HT1080 (cell line): Measurements from ENCODE around the gene PCDHGA1. TPM values are rescaled to one million over a fixed set of nuclear protein-coding genes. Genes with fewer than 3 reads are reported as not detected.
A peak's percentile ranks its signal among the peaks of the same experiment; 100 is the strongest.
"Not testable (repeated sequence)": the region's sequence is repeated elsewhere in the genome, so short reads cannot be mapped to it uniquely, and the experiment has no call there.

Experiments
- DNase-seq: peaks from one replicate; pipeline ENCODE4 v3.0.0-alpha.2; 2015; ENCODE audit warnings: low read depth
- polyA plus RNA-seq, 2 experiments: library from polyadenylated mRNA; depleted of rRNA; stranded (reverse); fragments of >200 nt; gene quantifications; 2 replicates each; pipeline ENCODE4 v1.2.3, GENCODE V29; 2015
- total RNA-seq: library from RNA; depleted of rRNA; stranded (reverse); fragments of >200 nt; shearing (Covaris generic); gene quantifications from 2 replicates; pipeline ENCODE4 v1.2.3, GENCODE V29; 2014; rRNA removed

PCDHGA1 gene
- total RNA-seq: 0.07 and 0.32 TPM in 2 replicates
- 0.57 and 0.67 TPM in 2 replicates for polyA plus RNA-seq (2015; cell fraction: cytosol; rRNA removed)
- polyA plus RNA-seq (2015; cell fraction: nucleus; rRNA removed): 4.0 and 4.2 TPM in 2 replicates

DNA sequence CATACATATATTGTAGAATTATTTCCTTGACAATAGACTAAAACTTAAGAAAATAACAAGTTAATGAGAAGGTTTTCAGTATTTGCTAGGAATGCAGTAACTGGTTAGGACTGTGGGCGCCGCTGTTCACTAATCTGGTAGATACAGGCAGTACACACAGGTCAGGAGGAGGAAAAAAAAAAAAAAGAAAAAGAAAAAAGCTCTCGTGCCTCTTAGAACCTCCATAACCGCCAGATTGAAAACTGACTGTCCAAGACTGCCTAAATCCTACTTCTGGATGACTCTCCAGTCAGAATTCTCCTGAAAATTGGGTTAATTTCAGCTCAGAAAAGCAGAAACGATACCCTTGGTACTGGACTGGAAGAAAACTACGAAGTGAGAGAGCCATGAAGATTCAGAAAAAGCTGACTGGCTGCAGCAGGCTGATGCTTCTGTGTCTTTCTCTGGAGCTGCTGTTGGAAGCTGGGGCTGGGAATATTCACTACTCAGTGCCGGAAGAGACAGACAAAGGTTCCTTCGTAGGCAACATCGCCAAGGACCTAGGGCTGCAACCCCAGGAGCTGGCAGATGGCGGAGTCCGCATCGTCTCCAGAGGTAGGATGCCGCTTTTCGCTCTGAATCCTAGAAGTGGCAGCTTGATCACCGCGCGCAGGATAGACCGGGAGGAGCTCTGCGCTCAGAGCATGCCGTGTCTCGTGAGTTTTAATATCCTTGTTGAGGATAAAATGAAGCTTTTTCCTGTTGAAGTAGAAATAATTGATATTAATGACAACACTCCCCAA, at the start of gene PCDHGA1:
Gene PCDHGA1 (plus strand): TSS at position 216 of the 782 bp plus-strand sequence.
- peak; percentile 45 for DNase-seq

DNA sequence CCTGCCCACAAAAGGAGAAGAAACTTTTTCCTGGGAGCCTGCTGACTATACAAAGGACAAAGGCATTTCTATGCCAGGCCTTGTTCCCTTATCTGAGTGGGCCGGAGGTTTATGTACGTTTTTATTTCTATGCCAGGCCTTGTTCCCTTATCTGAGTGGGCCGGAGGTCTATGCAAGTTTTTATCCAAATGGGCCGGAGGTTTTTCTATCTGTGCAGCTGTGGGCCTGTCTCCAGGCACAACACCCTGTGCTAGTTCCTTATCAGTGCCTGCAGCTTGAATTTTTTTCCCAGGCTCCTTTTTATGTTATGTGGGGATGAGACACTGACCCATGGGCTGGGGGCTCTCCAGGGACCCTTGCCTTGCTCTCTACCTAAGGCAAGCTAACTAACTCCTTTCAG, 31.9 kb upstream of the PCDHGA1 start:
- DNase-seq: no peak

DNA sequence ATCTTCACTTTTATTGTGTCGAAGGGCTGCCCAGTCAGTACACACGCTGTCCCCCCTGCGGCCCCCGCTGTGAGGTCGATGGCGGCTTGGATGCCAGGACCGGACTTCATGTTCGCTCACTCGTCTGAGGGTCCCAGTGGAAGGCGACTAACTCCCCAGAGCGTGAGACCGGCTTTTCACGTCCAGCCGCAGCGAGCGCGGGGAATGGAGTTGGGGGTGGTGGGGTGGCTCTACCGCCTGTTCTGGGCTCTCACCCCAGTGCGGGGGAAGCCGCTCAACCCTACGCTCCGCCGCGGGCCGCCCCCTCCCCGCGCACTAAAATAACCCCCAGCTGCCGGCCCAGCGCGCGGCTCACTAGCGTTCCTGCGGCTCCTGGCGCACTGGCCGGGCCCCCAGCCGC, 26.6 kb upstream of the PCDHGA1 start, which contains the start of gene SLC25A2:
Gene SLC25A2 (minus strand): TSS at position 294 of the 400 bp plus-strand sequence. CDS start 184 bp downstream, at position 110.
- no peak for DNase-seq

DNA sequence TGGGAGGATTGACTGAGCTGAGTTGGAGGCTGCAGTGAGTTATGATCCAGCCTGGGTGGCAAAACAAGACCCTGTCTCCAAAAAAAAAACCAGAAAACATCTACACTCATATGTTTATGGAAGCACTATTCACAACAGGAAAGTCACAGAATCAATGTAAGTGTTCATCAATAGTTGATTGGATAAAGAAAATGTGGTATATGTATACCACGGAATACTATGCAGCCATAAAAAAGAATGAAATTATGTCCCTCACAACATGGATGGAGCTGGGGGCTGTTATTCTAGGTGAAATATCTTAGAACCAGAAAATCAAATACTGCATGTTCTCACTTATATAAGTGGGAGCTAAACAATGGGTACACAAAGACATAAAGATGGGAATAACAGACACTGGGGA, 23.7 kb upstream of the PCDHGA1 start:
- DNase-seq: no peak

DNA sequence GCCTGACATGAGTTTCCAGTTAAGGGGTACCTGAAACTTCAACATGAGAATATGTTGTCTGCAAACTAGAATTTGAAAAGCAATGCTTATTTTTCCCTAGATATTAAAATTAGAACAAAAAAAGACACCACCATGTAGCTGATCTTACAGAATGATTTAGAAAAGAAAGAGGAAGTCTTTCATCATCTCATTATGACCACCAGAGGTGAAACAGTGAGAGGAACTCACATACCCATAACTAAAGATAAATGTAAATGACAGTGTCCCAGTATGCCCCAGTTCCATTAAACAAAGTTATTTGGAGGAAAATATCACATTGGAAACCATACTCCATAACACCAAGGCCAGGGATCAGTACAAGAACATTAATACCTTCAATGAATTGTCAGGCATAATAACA, 16.6 kb upstream of the PCDHGA1 start:
- DNase-seq: no peak

DNA sequence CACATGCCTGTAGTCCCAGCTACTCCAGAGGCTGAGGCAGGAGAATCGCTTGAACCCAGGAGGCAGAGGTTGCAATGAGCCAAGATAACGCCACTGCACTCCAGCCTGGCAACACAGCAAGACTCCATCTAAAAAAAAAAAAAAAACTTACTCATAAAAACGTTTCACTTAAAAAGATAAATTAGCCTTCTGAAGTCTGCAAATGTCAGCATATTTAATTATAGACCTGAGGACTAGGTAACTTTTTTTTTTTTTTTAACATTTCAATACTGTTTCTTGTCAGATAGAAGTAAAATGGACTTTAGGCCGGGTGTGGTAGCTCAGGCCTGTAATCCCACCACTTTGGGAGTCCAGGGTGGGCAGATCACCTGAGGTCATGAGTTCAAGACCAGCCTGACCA, 13.4 kb upstream of the PCDHGA1 start:
- DNase-seq: not testable (repeated sequence)

DNA sequence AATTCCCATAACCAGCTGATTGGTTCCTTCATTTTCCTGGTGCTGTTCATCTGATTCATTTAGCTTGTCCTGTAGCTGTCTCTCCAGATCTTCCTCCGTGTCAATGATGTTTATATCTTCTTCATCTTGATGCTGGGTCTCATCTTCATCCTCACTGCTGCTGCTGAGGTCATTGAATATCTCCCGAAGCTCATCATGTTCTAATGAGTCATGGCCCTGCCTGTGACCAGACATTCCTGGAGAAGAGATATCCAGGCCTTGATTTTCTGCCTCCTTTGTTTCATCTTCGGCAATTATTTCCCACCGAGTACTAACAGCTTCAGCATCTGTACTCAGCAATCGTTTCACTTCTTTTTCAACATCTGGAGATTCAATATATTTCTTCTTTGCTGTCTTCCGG, 11.1 kb upstream of the PCDHGA1 start:
- no peak for DNase-seq

DNA sequence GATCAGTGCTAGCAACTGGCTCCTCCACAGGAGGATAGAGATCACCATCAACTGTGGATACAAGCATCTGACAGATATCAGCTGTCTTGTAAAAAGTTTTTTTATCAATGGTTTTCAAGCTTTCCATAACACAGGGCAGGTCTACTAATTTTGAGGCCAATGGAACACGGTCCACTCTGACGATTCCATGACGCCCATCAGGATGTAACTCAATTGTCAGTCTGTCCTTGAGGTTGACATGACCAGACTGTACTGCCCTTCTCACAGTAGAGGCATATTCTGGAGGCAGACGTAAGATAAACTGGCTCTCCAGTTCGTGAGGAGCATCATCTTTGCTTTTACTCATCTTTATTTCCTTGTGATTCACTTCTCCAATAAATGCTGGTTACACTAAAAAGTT, 10.6 kb upstream of the PCDHGA1 start:
- DNase-seq: no peak

DNA sequence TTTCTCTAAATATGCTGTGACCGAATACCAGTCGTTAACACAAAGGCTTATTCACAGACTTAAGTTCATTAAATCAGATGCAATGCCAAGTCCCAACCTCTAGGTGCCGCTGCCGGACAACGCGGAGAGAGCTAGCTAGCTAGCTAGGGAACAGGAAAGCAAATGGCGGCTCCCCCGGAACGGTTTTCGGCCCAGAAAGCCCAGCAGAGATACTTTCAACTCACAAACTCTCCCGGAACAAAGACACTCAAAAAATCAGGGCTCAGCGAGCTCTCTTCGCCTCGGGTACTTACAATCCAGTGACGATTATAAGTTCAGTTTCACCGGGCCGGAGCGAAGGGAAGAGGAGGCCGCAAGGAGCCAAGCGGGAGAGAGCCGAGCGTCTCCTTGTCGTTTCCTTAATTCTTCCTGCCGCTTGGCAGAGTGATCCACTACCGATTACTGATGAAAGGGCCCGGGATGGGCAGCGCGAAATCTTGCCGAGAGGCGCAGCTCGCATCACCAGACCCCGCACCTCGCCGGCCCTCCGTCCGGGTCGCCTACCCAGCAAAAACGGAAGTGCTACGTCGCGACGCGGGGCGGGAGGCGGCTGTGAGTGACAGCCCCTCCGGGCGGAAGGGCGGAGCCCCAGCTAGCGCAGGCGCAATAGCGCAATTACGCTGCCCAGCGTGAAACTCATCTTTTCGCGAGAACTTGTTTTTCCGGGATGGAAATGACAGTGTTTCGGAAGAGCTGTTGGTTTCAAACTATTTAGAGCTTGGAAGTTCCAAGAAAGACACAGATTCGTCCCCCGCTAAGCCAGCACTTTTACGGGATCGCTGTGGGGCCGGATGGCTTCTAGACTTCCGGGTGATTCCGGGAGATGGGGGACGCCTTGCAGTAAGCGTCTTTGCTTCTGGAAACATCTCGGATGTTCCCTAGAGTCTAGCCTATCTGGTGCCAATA, 9.8 kb upstream of the PCDHGA1 start, which contains the start of gene TAF7:
Gene TAF7 (minus strand): TSS at position 560 of the 945 bp plus-strand sequence. CDS start 740 bp downstream, outside the sequence.
- peak; percentile 78 for DNase-seq

DNA sequence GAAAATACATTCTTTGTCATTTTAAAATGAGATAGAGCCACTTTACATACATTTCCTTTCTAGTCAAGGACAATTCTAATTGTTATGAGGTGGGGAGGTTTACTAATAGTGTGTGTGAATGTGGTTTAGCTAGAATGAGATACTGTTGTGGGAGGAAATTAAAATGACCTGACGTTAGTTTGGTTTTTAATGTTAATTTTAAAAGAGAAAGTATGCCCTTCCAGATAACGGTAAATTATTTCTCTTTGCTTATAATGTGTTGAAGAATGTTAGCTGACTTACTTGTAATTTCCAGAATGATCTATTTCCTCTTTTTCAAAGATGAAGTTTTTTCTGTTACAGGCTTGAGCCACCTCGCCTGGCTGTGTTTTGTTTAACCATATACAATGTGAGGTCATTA, 8.1 kb upstream of the PCDHGA1 start:
- DNase-seq: no peak

DNA sequence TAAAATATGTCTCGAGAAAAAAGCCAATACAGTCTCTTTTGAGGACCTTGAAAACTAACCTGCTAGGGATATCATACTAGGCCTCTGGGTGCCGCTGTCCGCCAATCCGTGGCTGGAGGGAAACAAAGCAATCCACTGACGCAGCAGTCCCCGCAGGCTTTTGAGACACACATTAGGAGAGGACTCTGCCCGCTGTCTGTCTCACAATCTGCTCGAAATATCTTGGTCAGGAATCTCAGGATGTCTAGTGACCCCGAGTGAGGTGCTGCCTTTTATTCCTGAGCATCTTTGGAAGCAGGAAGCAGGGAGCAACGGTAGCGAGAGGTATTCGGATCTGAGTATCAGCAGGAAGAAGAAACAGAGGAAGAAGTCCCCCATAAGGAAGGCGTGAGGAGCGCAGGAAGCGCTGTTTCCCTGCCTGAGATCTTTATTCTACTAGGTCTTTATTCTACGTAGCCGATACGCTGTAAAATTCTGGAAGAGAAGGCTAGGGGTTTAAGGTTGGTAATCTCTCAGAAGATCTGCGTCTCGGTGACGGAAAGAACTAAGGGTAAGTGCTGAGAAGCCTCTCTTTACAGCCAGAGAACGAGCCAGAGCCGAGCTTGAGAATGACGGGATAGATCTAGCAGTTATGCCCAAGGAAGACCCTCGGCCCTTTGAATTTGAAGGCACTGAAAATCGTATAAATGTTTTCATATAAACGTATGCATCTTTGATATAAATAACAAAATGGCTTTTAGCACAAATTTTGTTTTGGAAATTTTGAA, 4.0 kb upstream of the PCDHGA1 start:
- DNase-seq: peak; percentile 40

DNA sequence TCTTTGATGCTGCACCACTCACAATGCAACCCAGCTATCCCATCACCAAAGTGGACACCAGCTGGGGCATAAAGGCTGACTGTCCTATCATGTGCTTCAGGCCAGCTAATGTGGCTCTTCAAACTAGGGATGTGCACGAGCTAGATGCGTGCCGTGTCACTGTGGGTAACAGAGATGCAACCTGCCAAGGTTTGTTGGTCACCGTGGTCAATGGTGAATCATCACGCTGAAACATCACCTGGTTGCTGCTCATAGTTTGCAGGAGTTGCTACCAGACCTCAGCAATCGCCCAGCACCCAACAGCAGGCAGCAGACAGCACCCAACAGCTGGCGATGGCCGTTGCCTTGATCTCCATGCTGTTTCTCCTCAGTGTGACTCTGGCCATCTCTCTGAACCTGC, 2.1 kb upstream of the PCDHGA1 start:
- DNase-seq: no peak

DNA sequence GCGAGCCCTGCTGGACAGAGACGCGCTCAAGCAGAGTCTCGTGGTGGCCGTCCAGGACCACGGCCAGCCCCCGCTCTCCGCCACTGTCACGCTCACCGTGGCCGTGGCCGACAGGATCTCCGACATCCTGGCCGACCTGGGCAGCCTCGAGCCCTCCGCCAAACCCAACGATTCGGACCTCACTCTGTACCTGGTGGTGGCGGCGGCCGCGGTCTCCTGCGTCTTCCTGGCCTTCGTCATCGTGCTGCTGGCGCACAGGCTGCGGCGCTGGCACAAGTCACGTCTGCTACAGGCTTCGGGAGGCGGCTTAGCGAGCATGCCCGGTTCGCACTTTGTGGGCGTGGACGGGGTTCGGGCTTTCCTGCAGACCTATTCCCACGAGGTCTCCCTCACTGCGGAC, 2.3 kb downstream of the PCDHGA1 start:
- DNase-seq: not testable (repeated sequence)

DNA sequence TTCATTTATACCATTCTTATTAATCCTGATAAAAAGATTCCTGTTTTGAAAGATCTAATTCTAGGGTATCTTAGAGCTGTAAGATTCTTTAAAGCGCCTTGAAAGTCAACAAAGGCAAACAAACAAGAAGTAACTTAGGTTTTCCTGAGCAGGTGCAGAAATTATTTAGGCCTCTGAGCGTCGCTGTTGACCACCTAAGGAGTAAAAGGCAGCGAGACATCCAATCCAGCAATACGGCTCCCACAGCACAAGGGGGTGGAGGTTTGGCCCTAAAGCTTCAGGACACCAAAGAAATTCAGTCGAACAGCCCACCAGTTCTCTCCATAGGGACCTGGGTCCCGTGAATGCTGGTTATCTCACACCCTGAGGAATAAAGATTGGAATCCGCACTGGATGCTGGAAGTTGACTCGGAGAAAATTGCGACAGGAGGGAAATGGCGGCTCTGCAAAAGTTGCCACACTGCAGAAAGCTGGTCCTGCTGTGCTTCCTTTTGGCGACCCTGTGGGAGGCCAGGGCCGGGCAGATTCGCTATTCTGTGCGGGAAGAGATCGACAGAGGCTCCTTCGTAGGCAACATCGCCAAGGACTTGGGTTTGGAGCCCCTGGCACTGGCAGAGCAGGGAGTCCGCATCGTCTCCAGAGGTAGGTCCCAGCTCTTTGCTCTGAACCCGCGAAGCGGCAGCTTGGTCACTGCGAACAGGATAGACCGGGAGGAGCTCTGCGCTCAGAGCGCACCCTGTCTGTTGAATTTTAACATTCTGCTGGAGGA, 8.4 kb downstream of the PCDHGA1 start, which contains the start of gene PCDHGA2:
Gene PCDHGA2 (plus strand): TSS at position 223 of the 769 bp plus-strand sequence.
- DNase-seq: peak; percentile 36

DNA sequence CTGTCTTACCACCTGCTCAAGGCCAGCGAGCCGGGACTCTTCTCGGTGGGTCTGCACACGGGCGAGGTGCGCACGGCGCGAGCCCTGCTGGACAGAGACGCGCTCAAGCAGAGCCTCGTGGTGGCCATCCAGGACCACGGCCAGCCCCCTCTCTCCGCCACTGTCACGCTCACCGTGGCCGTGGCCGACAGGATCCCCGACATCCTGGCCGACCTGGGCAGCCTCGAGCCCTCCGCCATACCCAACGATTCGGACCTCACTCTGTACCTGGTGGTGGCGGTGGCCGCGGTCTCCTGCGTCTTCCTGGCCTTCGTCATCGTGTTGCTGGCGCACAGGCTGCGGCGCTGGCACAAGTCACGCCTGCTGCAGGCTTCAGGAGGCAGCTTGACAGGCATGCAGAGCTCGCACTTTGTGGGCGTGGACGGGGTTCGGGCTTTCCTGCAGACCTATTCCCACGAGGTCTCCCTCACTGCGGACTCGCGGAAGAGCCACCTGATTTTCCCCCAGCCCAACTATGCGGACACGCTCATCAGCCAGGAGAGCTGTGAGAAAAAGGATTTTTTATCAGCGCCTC, 10.6 kb downstream of the PCDHGA1 start:
- not testable (repeated sequence) for DNase-seq

DNA sequence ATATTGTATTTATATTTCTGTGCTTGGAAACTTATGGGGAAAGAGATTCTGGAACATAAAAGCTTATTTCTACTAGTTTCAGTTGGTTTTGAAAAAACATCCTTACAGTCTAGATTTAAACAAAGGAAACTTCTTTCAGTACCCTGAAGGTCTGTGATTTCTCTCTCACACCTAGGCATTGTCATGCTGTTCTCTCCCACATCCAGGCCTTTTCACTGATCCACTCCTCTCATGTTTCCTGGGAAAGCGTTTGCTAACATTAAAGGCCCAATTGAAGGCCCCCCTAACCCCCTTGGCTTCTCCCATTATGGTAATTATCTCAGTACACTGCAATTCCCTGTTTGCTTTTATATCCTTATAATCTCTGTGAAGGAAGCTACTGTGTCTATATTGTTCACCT, 12.5 kb downstream of the PCDHGA1 start:
- DNase-seq: no peak

DNA sequence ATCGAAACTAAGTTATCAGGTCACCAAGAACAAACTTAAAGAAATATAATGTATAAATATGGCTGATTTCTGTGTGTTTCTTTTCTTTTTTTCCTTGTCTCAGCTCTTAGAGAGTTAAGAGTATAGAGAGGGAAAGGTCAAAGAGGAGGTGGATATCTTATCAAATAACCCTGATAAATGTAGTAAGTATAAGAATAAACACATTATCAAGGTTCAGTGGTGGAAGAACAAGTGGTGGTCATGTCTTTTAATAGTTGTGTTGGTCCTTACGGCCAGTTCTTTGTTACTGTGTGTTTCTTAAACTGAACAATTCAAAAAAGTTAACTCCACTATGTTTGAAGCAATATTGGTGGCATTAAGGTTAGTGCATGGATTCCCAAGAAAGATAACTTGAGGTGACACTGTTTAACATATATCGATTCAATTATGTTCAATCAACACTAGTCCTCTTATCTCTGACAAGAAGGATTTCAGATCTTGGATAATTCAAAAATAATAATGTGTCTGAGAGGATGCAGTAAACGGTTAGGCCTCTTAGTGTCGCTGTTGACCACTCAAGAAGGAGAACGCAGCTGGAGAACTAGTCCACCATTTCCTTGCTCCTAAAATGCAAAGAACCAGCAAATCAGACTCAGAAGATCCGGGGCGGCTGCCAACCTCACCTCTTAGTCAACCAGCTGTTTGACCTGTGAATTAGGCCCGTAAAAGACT, 13.1 kb downstream of the PCDHGA1 start, which contains the start of gene PCDHGA3:
Gene PCDHGA3 (plus strand): TSS at position 588 of the 711 bp plus-strand sequence. CDS start 205 bp downstream, outside the sequence.
- DNase-seq: peak; percentile 34

DNA sequence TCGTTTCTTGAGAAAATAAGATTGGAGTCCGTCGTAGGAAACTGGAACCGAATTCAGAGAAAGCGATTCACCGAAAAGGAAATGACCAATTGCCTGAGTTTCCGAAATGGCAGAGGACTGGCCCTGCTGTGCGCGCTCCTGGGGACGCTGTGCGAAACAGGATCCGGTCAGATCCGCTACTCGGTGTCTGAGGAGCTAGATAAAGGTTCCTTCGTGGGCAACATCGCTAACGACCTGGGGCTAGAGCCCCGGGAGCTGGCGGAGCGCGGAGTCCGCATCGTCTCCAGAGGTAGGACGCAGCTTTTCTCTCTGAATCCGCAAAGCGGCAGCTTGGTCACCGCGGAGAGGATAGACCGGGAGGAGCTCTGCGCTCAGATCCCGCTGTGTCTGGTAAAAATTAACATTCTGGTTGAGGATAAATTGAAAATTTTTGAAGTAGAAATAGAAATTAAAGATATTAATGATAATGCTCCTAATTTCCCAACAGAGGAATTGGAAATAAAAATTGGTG, 13.7 kb downstream of the PCDHGA1 start:
- no peak for DNase-seq

DNA sequence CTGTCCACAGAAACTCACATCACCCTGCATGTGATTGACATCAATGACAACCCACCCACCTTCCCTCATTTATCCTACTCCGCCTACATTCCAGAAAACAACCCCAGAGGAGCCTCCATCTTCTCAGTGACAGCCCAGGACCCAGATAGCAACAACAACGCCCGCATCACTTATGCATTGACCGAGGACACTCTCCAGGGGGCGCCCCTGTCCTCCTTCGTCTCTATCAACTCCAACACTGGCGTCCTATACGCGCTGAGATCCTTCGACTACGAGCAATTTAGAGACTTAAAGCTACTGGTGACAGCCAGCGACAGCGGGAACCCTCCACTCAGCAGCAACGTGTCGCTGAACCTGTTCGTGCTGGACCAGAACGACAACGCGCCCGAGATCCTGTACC, 15.0 kb downstream of the PCDHGA1 start:
- no peak for DNase-seq
